Natural killer cell treated with Interleukin-12 subunit alpha and Interleukin-12 subunit beta and Interleukin-15 and Interleukin-18, amount 100 ng/mL, for 72 hours (primary cell): ENCODE results near the gene ETV3L. TPM values are rescaled to one million over a fixed set of nuclear protein-coding genes. Genes with fewer than 3 reads are reported as not detected.
A peak's percentile ranks its signal among the peaks of the same experiment; 100 is the strongest.

ENCODE experiments used
- ATAC-seq, 2 donors: fragments of 150-1000 bp; cut with Tn5 transposase in 1 of 2; sonication (Bioruptor Pico), chemical (Tn5 transposase) in 1 of 2; 2 replicates each; pipeline ENCODE4 v1.10.0; 2021
- DNase-seq: peaks from one replicate; pipeline ENCODE4 v3.0.0; 2022; ENCODE audit warnings: low spot score
- H3K27ac Mint-ChIP-seq, 2 donors: 1 replicate in 1 of 2; 2 replicates in 1 of 2; pipeline ENCODE4 v1.8.0; 2022; ENCODE audit warnings: mixed read lengths in 2 of 2, mild to moderate bottlenecking in 1 of 2, moderate library complexity in 1 of 2
- H3K27me3 Mint-ChIP-seq, 2 donors: 1 replicate in 1 of 2; 2 replicates in 1 of 2; pipeline ENCODE4 v1.8.0; 2022; ENCODE audit warnings: mixed read lengths in 2 of 2
- H3K36me3 Mint-ChIP-seq: one replicate; pipeline ENCODE4 v1.8.0; 2022; ENCODE audit warnings: mixed read lengths
- H3K4me1 Mint-ChIP-seq, 2 donors: 1 replicate in 1 of 2; 2 replicates in 1 of 2; pipeline ENCODE4 v1.8.0; 2022; ENCODE audit warnings: low read depth in 2 of 2, mixed read lengths in 2 of 2, mild to moderate bottlenecking in 1 of 2
- H3K4me3 Mint-ChIP-seq: one replicate; pipeline ENCODE4 v1.8.0; 2022; ENCODE audit warnings: mixed read lengths
- H3K9me3 Mint-ChIP-seq: 2 replicates; pipeline ENCODE4 v1.8.0; 2022; ENCODE audit warnings: mixed read lengths
- total RNA-seq, 2 donors: library from RNA; stranded (reverse); gene quantifications; one replicate each; pipeline ENCODE4 v1.2.3, GENCODE V29; 2022

Gene ETV3L
- total RNA-seq, 2 donors from 2014 or later, result 1.7 to 3.6 TPM

- DNase-seq (no peak), ATAC-seq (no peak)
- Mint-ChIP-seq H3K9me3 (no peaks in the 10 kb centered on the region), H3K4me1 (peaks cover 50 to 65% of the 10 kb centered on the region in 2 donors), H3K4me3 (peak overlapping the region; percentile 97), H3K36me3 (peaks cover 46% of the 10 kb centered on the region), H3K27me3 (no peaks in the 10 kb centered on the region), H3K27ac (peak overlapping the region; percentile 93 to 96)
These were observed 38.0 kb upstream of the ETV3L start for GRCh38 chr1:157137408-157138219.

- Mint-ChIP-seq H3K27me3 (no peaks in the 10 kb centered on the region), H3K9me3 (no peaks in the 10 kb centered on the region), H3K27ac (peak overlapping the region; percentile 93 to 96), H3K4me3 (peak overlapping the region; percentile 97), H3K36me3 (peaks cover 52% of the 10 kb centered on the region), H3K4me1 (peaks cover 56 to 71% of the 10 kb centered on the region in 2 donors)
- ATAC-seq, result no peak
- no peak for DNase-seq
These were observed 37.4 kb upstream of the ETV3L start for GRCh38 chr1:157137046-157137407.

- H3K36me3 Mint-ChIP-seq, result peaks cover 52% of the 10 kb centered on the region
- H3K27me3 Mint-ChIP-seq, result no peaks in the 10 kb centered on the region
- DNase-seq (no peak), ATAC-seq (no peak)
- H3K9me3 Mint-ChIP-seq, result no peaks in the 10 kb centered on the region
- H3K4me3 Mint-ChIP-seq, result peak overlapping the region; percentile 97
- H3K4me1 Mint-ChIP-seq, result peaks cover 65 to 72% of the 10 kb centered on the region in 2 donors
- H3K27ac Mint-ChIP-seq, result peak overlapping the region; percentile 93 to 96
These were observed 36.5 kb upstream of the ETV3L start for GRCh38 chr1:157136133-157136532.

GRCh38 chr1:157135646-157136045, 36.0 kb upstream of the ETV3L start:
- no peak for DNase-seq
- H3K27me3 Mint-ChIP-seq, result no peaks in the 10 kb centered on the region
- ATAC-seq, result no peak
- peaks cover 66 to 72% of the 10 kb centered on the region in 2 donors for H3K4me1 Mint-ChIP-seq
- H3K9me3 Mint-ChIP-seq, result no peaks in the 10 kb centered on the region
- H3K36me3 Mint-ChIP-seq, result peaks cover 52% of the 10 kb centered on the region
- peak overlapping the region; percentile 97 for H3K4me3 Mint-ChIP-seq
- H3K27ac Mint-ChIP-seq, result peak overlapping the region; percentile 93 to 96

GRCh38 chr1:157135070-157135469, 35.5 kb upstream of the ETV3L start:
- no peaks in the 10 kb centered on the region for H3K9me3 Mint-ChIP-seq
- no peak for ATAC-seq
- peaks cover 52% of the 10 kb centered on the region for H3K36me3 Mint-ChIP-seq
- no peak for DNase-seq
- peaks cover 66 to 72% of the 10 kb centered on the region in 2 donors for H3K4me1 Mint-ChIP-seq
- peak overlapping the region; percentile 97 for H3K4me3 Mint-ChIP-seq
- no peaks in the 10 kb centered on the region for H3K27me3 Mint-ChIP-seq
- H3K27ac Mint-ChIP-seq, result peak overlapping the region; percentile 93 to 96

- Mint-ChIP-seq H3K4me3 (peak overlapping the region; percentile 97), H3K4me1 (peaks cover 66 to 67% of the 10 kb centered on the region in 2 donors), H3K36me3 (peaks cover 52% of the 10 kb centered on the region), H3K9me3 (no peaks in the 10 kb centered on the region), H3K27ac (peak overlapping the region; percentile 93 to 96), H3K27me3 (no peaks in the 10 kb centered on the region)
- ATAC-seq (no peak), DNase-seq (no peak)
These were observed 34.8 kb upstream of the ETV3L start for GRCh38 chr1:157134442-157134841.

- peak; percentile 21 to 29 for ATAC-seq
- Mint-ChIP-seq H3K36me3 (peaks cover 52% of the 10 kb centered on the region), H3K27me3 (no peaks in the 10 kb centered on the region), H3K9me3 (no peaks in the 10 kb centered on the region), H3K4me3 (peak overlapping the region; percentile 97), H3K4me1 (peaks cover 59% of the 10 kb centered on the region in 2 donors), H3K27ac (peak overlapping the region; percentile 93 to 96)
- DNase-seq, result no peak
These were observed 33.8 kb upstream of the ETV3L start for GRCh38 chr1:157133426-157133825.

- ATAC-seq (no peak), DNase-seq (no peak)
- peaks cover 57% of the 10 kb centered on the region for H3K36me3 Mint-ChIP-seq
- peak overlapping the region; percentile 97 for H3K4me3 Mint-ChIP-seq
- H3K27ac Mint-ChIP-seq, result peak overlapping the region; percentile 93 to 96
- H3K9me3 Mint-ChIP-seq, result no peaks in the 10 kb centered on the region
- peaks cover 57 to 64% of the 10 kb centered on the region in 2 donors for H3K4me1 Mint-ChIP-seq
- H3K27me3 Mint-ChIP-seq, result no peaks in the 10 kb centered on the region
These were observed 33.1 kb upstream of the ETV3L start for GRCh38 chr1:157132616-157133167.

GRCh38 chr1:157132111-157132510, 32.5 kb upstream of the ETV3L start:
- Mint-ChIP-seq H3K36me3 (peaks cover 53% of the 10 kb centered on the region), H3K27me3 (no peaks in the 10 kb centered on the region), H3K4me3 (peak overlapping the region; percentile 97), H3K27ac (peak overlapping the region; percentile 93 to 96), H3K9me3 (no peaks in the 10 kb centered on the region), H3K4me1 (peaks cover 51 to 59% of the 10 kb centered on the region in 2 donors)
- no peak for ATAC-seq
- DNase-seq, result no peak

GRCh38 chr1:157131281-157131680, 31.7 kb upstream of the ETV3L start:
- no peaks in the 10 kb centered on the region for H3K27me3 Mint-ChIP-seq
- H3K9me3 Mint-ChIP-seq, result no peaks in the 10 kb centered on the region
- DNase-seq, result no peak
- H3K4me3 Mint-ChIP-seq, result no peak overlapping the region
- H3K27ac Mint-ChIP-seq, result peak overlapping the region; percentile 93 to 96
- H3K36me3 Mint-ChIP-seq, result peaks cover 49% of the 10 kb centered on the region
- ATAC-seq, result no peak
- peaks cover 47 to 53% of the 10 kb centered on the region in 2 donors for H3K4me1 Mint-ChIP-seq

GRCh38 chr1:157124855-157125254, 25.2 kb upstream of the ETV3L start:
- ATAC-seq (no peak), DNase-seq (no peak)
- Mint-ChIP-seq H3K4me1 (peaks cover 24 to 45% of the 10 kb centered on the region in 2 donors), H3K27me3 (no peaks in the 10 kb centered on the region), H3K36me3 (peaks cover 34% of the 10 kb centered on the region), H3K4me3 (no peak overlapping the region), H3K27ac (peak overlapping the region; percentile 56 to 79), H3K9me3 (no peaks in the 10 kb centered on the region)

GRCh38 chr1:157119448-157119847, 19.8 kb upstream of the ETV3L start:
- Mint-ChIP-seq H3K4me3 (no peak overlapping the region), H3K27ac (peak overlapping the region; percentile 14 to 17)

GRCh38 chr1:157119008-157119407, 19.4 kb upstream of the ETV3L start:
- Mint-ChIP-seq H3K9me3 (no peaks in the 10 kb centered on the region), H3K36me3 (peaks cover 17% of the 10 kb centered on the region), H3K27me3 (no peaks in the 10 kb centered on the region), H3K27ac (peak overlapping the region; percentile 13 to 17), H3K4me3 (no peak overlapping the region), H3K4me1 (peaks cover 23 to 40% of the 10 kb centered on the region in 2 donors)
- ATAC-seq (no peak), DNase-seq (no peak)

More at GRCh38 chr1:157119448-157119847, 19.8 kb upstream of the ETV3L start:
- DNase-seq (no peak), ATAC-seq (no peak)
- H3K36me3 Mint-ChIP-seq, result peaks cover 21% of the 10 kb centered on the region
- H3K27me3 Mint-ChIP-seq, result no peaks in the 10 kb centered on the region
- H3K9me3 Mint-ChIP-seq, result no peaks in the 10 kb centered on the region
- H3K4me1 Mint-ChIP-seq, result peaks cover 23 to 44% of the 10 kb centered on the region in 2 donors

GRCh38 chr1:157117527-157118057, 18.0 kb upstream of the ETV3L start:
- DNase-seq (no peak), ATAC-seq (no peak)
- peaks cover 19 to 30% of the 10 kb centered on the region in 2 donors for H3K4me1 Mint-ChIP-seq
- H3K36me3 Mint-ChIP-seq, result peaks cover 5% of the 10 kb centered on the region
- H3K27ac Mint-ChIP-seq, result peak overlapping the region in 1 of 2 donors; percentile 55
- H3K9me3 Mint-ChIP-seq, result no peaks in the 10 kb centered on the region
- peaks cover 0 to 5% of the 10 kb centered on the region in 2 donors for H3K27me3 Mint-ChIP-seq
- H3K4me3 Mint-ChIP-seq, result no peak overlapping the region
